Stimulated activated CD4-positive, alpha-beta T cell treated with anti-CD3 and anti-CD28 coated beads, Interleukin-1b, Interleukin-23, amount 100 ng/mL, for 48 hours (primary cell): ENCODE data around the gene CDC42EP4.
"Not testable (repeated sequence)": the region's sequence is repeated elsewhere in the genome, so short reads cannot be mapped to it uniquely, and the experiment has no call there.

Experiments used
- DNase-seq: peaks from one replicate; pipeline ENCODE4 v3.0.0-alpha.2; 2020

Gene CDC42EP4

GRCh38 chr17:73318836-73319235 lies 7.0 kb upstream of the CDC42EP4 start:
- no peak for DNase-seq

DNA sequence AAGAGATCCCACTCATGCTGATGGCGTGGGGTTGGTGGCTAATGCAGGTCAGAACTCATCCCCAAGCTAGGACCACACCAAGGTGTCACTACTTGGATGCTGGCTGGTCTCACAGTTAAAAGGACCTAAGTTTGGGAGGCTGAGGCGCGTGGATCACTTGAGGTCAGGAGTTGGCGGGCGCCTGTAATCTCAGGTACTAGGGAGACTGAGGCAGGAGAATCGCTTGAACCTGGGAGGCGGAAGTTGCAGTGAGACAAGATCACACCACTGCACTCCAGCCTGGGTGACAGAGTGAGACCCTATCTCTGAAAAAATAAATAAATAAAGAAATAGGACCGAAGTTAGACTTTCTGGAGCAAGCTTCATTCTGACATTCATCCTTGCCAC lies 6.6 kb upstream of the CDC42EP4 start:
- DNase-seq: no peak

- DNase-seq: no peak
These were observed 6.0 kb upstream of the CDC42EP4 start for GRCh38 chr17:73317513-73318426.

DNA sequence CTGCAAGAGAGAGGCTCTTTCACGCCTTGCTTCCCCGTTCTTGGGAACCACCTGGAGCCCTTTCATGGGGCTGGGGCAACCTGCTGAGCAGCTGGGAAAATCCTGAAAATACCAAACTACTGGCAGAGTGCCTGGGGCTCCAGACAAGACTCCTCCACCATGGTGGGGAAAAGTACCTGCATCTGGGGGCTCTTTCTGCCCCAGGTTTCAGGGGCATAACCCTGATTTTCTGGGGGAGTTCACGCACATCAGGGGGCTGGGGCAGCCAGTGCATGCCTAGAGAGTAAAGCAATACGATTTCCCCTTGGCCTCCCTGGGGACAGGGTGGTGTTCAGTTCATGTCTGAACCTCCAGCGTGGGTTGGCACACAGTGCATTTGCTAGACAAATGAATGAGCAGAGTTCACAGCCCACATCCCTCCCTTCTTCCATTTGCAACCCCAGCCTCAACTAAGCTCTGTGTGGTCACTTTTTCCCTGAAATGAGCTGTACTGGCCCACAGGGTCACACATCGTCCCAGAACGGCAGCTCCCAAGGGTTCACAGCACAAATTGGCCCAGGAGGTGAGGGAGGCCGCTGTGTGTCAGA lies 5.2 kb upstream of the CDC42EP4 start:
- no peak for DNase-seq

- no peak for DNase-seq
These were observed 3.7 kb upstream of the CDC42EP4 start for GRCh38 chr17:73315471-73315870.

- no peak for DNase-seq
These were observed 1.8 kb upstream of the CDC42EP4 start for GRCh38 chr17:73313526-73314127.

GRCh38 chr17:73312887-73313286 lies 1.1 kb upstream of the CDC42EP4 start:
- DNase-seq: not testable (repeated sequence)

GRCh38 chr17:73311428-73311780 lies 397 bp downstream of the CDC42EP4 start:
- DNase-seq: no peak

GRCh38 chr17:73309727-73310596 lies 1.8 kb downstream of the CDC42EP4 start:
- DNase-seq: no peak

- DNase-seq: not testable (repeated sequence)
These were observed 2.8 kb downstream of the CDC42EP4 start for GRCh38 chr17:73308959-73309358.

DNA sequence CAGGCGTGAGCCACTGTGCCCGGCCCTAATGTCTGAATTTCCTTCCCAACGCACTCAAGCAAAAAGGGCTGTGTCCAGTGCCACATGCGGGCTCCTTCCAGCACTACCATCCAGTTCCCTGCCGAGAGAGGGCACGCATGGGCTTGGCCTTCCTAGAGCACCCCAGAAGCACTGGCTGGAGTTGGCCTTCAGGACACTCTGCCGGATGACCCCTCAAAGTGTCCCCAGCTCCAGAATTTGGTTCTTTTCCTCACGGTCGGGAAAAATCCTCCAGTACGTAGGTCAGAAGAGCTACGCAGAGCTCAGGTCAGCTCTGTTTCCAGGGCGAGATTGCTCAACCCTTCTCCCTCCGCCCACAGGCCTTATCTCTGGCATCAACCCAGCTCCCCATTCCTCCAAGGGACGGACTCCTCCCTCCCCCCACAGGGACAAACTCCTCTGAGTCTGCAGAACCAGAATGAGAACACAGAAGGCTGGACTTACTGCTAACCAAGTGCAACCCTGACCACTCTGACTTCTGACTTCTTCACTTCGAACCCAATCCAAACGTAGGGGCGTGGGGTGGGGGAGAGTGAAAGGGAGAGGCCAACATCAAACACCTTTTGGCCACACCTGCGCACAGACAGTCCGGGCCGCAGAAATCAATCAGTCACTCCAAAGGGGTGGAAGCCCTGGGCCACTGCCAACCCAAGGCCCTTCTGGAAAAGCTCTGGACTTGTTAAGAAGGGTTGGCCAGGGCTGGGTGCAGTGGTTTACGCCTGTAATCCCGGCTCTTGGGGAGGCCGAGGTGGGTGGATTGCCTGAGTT lies 3.6 kb downstream of the CDC42EP4 start:
- no peak for DNase-seq

DNA sequence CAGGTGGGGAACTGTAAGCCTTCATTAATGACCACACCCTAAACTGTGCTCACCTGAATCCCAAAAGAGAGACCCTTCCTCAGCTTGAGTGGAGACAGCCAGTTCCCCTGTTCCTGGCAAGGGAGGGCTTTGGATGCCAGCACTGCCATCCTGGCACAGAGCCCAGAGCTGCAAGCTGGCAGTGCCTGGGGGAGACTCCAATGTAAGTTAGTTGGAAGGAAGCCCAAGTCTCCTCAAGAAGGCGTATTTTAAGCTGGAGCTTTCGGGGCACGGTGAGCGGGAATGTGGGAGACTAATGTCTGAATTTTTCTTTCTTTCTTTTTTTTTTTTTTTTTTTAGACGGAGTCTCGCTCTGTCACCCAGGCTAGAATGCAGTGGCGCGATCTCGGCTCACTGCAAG lies 4.7 kb downstream of the CDC42EP4 start:
- no peak for DNase-seq

- no peak for DNase-seq
These were observed 5.7 kb downstream of the CDC42EP4 start for GRCh38 chr17:73305845-73306836.

- DNase-seq: no peak
These were observed 6.6 kb downstream of the CDC42EP4 start for GRCh38 chr17:73304971-73305812.

GRCh38 chr17:73304438-73304837 lies 7.4 kb downstream of the CDC42EP4 start:
- no peak for DNase-seq

GRCh38 chr17:73302189-73302588 lies 9.6 kb downstream of the CDC42EP4 start:
- no peak for DNase-seq

DNA sequence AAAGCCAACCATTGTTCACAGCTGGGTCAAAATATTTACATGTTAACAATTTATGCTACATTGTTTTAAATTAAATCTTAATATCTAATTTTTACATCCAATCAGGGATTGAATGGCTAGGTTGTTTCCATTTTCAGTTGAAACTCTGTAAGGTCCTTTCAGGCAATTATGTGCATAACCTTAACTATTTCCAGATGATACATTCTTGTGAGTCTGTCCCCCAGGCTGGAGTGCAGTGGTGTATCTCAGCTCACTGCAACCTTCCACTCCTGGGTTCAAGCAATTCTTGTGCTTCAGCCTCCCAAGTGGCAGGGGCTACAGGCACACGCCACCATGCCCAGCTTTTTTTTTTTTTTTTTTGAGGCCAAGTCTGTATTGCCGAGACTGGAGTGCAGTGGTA lies 10.4 kb downstream of the CDC42EP4 start:
- no peak for DNase-seq

- DNase-seq: no peak
These were observed 11.4 kb downstream of the CDC42EP4 start for GRCh38 chr17:73300392-73300791.

- DNase-seq: no peak
These were observed 13.6 kb downstream of the CDC42EP4 start for GRCh38 chr17:73297934-73298861.
